Cortex of kidney (tissue), 1 donor: ENCODE data around the gene PTAR1.

Experiments
- DNase-seq: peaks from one replicate; lab custom pipeline; 2025; lab: John Stamatoyannopoulos, UW

PTAR1 gene

GRCh38 chr9:69750085-69750484, 9.7 kb downstream of the PTAR1 start:
- no peak for DNase-seq

GRCh38 chr9:69748304-69748703, 11.5 kb downstream of the PTAR1 start:
- no peak for DNase-seq

DNA sequence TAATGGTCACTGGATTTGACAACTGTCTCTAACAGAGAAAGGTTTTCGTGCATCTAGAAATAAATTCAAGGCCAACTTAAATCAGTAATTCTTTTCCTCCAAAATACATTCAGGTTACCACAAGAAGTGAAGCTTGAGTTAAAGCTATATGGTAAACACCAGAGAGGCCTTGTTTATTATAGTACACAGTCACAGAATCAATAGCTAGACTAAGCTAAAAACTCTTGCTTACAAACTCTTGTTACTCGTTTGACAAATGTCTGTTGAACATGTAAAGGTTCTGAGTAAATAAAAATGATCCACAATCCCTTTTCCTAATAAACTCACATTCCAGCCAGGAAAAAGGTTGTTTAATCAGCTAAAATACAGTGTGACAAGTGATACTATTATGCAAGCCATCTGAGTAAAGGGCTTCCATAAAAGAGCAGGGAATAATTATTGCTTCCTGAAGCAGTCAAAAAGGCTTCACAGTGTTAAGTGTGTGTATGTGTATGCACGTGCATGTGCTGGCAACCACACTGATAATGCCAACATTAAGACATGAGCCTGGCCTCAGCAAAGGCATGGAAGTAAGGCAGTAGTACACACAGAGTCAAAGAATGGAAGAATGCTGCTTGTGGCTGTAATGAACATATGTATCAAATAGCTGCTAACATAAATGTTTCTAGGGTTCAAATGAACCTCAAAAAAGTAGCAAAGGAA, 12.8 kb downstream of the PTAR1 start:
- DNase-seq, result no peak

GRCh38 chr9:69745716-69746437, 13.9 kb downstream of the PTAR1 start:
- DNase-seq, result no peak

DNA sequence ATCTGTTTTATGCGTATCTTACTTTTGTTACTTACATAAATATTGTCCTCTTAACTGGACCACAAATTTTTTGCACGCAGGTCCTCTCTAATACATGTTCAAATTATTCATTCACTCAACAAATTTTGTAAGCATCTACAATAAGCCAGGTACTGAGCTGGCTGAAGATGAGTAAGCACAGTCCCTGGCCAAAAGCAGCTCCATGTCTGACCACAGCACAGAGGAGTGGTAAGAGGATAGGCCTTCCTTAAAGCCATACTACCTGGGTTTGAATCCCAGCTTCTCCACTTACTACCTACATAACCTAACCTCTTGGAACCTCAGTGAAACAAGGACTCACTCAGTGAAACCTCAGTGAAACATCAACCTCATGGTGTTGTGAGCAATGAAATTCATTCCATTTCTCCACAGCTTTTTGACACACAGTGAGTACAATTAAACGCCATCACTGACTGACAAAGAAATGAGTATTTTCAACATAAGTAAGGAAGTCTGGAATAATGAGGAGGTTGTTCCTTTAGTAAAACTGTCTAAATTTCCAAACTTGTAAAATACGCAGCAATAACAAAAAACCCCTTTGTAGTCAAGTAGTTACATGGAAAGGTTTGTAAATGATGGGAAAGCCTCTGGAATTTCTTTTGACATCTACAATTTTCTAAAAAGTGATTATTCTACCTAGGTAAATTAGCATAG, 15.0 kb downstream of the PTAR1 start:
- no peak for DNase-seq

GRCh38 chr9:69743930-69744329, 15.9 kb downstream of the PTAR1 start:
- DNase-seq, result no peak

DNA sequence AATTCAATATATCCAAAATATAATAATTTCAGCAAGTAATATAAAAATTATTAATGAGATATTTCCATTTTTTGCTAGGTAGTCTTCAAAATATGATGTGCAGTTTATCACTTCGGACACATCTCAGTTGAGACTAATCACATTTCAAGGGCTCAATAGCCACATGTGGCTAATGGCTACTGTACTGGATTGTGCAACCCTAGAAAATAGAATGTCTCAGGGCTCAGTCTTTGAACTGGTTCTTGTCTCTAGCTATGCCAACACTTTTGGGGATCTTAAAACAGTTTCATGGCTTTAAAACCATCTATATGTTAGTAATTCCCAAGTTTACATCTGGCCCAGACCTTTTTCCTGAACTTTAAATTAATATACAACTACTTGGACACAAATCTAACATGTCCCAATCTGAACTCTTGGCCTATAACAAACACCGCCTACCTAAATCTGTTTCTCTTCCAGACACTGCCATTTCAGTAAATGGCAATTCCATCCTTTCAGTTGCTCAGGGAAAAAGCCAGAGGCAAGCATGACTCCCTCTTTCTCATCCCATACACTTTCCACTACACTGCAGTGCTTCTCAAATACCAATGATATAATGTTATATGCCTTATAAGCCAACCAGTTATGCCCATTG, 18.8 kb downstream of the PTAR1 start:
- DNase-seq, result no peak

DNA sequence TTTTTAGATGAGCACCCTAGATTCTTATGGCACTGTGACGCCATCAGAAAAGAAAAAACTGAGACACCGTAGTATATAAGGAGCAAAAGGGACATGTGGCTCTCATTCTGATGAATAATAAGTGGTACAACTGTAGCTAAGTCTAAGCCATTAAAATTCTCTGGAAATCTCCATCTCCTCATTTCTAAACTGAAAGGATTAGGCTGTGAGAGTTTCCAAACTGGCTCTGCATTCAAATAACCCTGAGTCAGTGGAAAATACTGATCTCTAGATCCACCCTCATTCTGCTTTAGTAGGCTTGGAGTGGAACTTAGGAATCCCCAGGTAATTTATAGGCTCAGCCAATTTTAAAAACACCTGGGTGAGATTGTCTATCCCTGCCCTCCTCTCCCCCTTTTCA, 28.5 kb downstream of the PTAR1 start:
- DNase-seq, result no peak

- DNase-seq, result no peak
These were observed 39.8 kb downstream of the PTAR1 start for GRCh38 chr9:69719983-69720382.

DNA sequence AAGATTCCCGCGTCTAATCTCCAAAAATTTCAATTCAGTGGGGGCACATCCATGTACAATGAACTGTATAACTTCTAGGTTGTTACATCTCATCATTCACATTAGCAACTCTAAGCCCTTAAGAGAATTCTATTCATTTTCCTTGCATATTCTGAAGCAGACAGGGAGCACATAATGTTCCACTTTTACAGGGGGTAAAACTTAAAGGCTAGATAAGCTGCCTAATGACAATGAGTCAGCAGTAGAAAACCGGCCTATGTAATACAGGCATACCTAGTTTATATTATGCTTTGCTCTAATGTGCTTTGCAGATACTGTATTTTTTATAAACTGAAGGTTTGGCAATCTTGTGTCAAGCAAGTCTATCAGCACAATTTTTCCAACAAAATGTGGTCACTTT, 40.4 kb downstream of the PTAR1 start:
- no peak for DNase-seq

GRCh38 chr9:69718218-69718617, 41.6 kb downstream of the PTAR1 start:
- no peak for DNase-seq

GRCh38 chr9:69715825-69716224, 44.0 kb downstream of the PTAR1 start:
- DNase-seq, result no peak

DNA sequence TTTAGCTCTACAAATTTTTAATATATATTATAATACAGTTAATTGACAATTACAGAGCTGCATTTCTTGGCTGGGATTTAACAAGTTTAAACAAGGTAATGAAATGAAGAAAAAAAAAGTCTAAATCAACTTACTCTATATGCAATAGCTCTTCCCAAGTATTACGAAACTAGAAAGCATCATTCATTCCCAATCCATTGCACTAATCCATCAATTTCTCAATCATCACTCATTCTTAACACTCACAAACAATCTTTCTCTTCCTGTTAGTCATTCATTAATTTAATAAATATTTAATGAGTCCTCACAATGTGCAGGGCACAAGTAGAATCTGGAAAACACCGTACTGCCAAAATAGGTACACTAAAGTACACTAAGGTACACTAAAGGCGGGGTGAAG, 44.7 kb downstream of the PTAR1 start:
- DNase-seq, result no peak

DNA sequence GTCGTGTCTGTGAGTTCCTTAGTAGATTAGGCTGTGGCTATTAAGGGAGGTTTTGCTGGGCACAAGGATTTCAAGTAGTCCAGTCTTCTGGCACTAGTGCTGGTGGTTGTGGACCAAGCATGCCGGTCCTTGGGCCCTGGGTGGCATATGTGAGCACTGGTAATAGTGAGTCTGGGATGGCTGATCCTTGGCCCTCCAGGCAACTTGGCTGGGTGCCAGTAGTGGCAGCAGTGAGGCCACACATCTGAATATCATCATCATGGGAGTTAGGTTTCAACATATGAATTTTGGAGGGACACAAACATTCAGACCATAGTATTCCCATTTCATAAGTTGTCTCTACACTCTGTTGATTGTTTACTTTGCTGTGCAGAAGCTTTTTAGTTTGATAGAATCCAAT, 62.3 kb downstream of the PTAR1 start:
- no peak for DNase-seq

- DNase-seq, result no peak
These were observed 63.0 kb downstream of the PTAR1 start for GRCh38 chr9:69696802-69697201.

DNA sequence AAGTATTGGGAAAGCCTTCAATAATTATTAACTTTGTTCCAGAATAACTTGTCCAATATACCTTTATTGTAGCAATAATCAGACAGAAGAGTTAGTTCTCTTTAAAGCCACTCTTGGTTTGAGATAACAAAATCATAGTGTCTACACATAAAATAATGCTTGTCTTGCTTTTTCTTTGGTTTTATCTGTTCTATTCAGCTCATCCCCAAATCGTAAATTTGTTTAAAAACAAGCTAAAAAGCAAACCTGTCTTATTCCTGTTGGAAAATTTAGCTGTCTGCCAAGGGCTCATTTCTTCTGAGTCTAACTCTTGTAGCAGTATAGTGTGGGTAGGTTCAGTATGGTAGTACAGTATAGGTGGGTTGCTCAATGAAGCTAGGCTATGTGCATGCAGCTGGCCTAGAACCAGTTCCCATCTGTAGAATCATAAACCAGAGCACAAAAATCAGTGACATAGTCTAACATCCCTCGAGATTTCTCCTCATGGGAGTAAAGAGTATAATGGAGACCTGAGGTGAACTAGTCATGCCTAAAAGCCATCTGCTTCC, 69.7 kb downstream of the PTAR1 start:
- no peak for DNase-seq

DNA sequence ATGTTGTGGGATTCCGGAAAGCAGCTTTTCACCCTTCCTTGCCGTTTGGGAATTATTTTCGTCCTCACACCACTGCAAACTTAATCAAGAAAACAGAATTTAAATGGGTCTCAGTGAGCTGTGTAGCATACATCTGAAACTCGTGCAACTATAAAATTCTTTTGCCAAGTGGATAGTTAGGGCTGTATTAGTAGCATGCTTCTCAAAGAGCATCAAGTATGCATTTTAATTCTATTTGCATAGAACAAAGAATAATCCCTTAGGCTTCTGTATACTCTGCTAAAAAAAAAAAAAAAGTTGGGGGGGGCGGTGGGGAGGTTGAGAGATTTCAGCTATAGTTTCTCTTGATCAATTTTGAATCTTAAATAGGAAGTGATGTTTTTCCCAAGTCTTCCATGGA, 75.9 kb downstream of the PTAR1 start:
- no peak for DNase-seq

GRCh38 chr9:69678843-69679538, 80.8 kb downstream of the PTAR1 start:
- DNase-seq, result no peak

GRCh38 chr9:69677931-69678330, 81.9 kb downstream of the PTAR1 start:
- DNase-seq, result no peak

GRCh38 chr9:69675563-69675962, 84.2 kb downstream of the PTAR1 start:
- DNase-seq, result no peak

DNA sequence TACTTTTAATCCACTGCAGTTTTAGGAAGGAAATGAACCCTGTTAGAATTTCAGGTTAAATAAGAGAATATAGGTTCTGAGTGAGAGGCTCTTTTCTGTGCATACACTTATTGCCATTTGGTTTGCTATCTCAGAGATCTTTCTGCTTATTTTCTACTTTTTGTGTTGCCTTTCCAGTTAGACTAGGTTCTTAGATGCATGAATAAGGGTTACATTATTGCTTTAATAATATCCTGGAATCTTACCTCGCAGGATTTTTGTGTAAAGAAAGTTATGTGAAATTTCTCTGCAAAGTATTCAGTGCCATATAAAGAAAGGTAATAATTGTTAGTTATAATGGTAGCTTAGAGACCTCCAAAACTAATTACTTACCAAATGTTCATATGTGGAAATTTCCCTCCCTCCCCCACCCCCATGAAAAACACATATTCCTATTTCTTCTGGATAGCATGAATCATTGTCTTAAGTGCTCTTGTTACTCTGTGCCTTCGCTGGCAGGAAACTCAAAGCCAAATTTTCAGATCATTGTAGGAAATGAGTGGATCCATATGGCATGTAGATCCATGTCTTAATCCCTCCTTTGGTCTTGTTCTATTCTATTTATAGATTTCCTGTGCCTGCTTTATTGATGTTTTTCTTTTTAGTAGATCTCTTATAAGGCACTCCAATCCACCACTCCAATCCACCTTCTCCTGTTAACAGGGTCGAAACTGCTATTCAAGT, 84.9 kb downstream of the PTAR1 start:
- DNase-seq, result no peak
